Activated B cell treated with CpG ODN at 0.5 μM for 24 hours (primary cell): ENCODE data around the gene NT5DC3. TPM values are rescaled to one million over a fixed set of nuclear protein-coding genes. Genes with fewer than 3 reads are reported as not detected.

ENCODE experiments used
- ATAC-seq: fragments of 200-7000 bp; cut with Tn5 transposase; one replicate; pipeline ENCODE4 v1.10.0; 2021; ENCODE audit warnings: low read depth, mild to moderate bottlenecking, moderate library complexity
- CTCF ChIA-PET: fragments of 350-600 bp; sonication (Branson Sonifier 250); formaldehyde crosslinking; loops from one replicate; lab custom pipeline; 2021; ENCODE audit warnings: antibody characterized with exemption; lab: Charles Lee
- POLR2A ChIA-PET: fragments of 350-600 bp; sonication (Branson Sonifier 250); formaldehyde crosslinking; loops from one replicate; lab custom pipeline; 2021; ENCODE audit warnings: antibody characterized with exemption; lab: Charles Lee
- DNase-seq: peaks from one replicate; pipeline ENCODE4 v3.0.0; 2022
- H3K27ac Mint-ChIP-seq: one replicate; pipeline ENCODE4 v1.8.0; 2020; ENCODE audit warnings: mixed read lengths
- H3K27me3 Mint-ChIP-seq: one replicate; pipeline ENCODE4 v1.8.0; 2021; ENCODE audit warnings: mixed read lengths
- H3K36me3 Mint-ChIP-seq: one replicate; pipeline ENCODE4 v1.8.0; 2021; ENCODE audit warnings: low read depth, mixed read lengths
- H3K4me1 Mint-ChIP-seq: one replicate; pipeline ENCODE4 v1.8.0; 2021; ENCODE audit warnings: mixed read lengths
- H3K4me3 Mint-ChIP-seq: one replicate; pipeline ENCODE4 v1.8.0; 2020; ENCODE audit warnings: mild to moderate bottlenecking, mixed read lengths
- H3K9me3 Mint-ChIP-seq: one replicate; pipeline ENCODE4 v1.8.0; 2020; ENCODE audit warnings: mixed read lengths
- intact Hi-C: fragments of 100-400 bp; cut with micrococcal nuclease; formaldehyde crosslinking; loops from one replicate; pipeline ENCODE4 v1.15.1; 2024
- total RNA-seq: library from RNA; stranded (reverse); gene quantifications from 2 replicates; pipeline ENCODE4 v1.2.3, GENCODE V29; 2022
- TF ChIP-seq, protein P1 (sequence below): fragments of 200-600 bp; IDR thresholded peaks from one replicate; pipeline ENCODE4 v1.8.0; 2022; ENCODE audit warnings: antibody characterized with exemption, mild to moderate bottlenecking

NT5DC3 gene
- total RNA-seq, 1 donor from 2014 or later: 11.6 TPM

DNA sequence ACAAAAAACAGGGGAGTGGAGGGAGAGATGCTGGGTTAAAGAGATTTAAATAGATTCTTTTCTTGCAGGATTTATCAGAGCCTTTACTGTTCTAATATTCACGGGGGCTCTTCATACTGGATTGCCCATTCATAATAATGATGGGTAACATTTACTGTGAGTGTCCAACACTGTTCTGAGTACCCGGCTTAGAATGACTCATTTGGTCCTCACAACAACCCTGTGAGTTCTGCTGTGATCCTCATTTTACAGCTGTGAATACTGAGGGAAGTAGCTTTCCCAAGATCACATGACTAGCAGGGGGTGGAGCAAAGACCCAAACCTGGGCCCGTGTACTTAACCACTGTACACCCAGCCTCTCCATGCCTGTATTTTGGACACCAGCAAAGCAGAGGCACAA, 113.4 kb downstream of the NT5DC3 start:
- Mint-ChIP-seq H3K27me3 (no peaks in the 10 kb centered on the region), H3K4me1 (no peaks in the 10 kb centered on the region), H3K4me3 (no peak overlapping the region), H3K27ac (no peak overlapping the region), H3K9me3 (peaks cover 6% of the 10 kb centered on the region), H3K36me3 (no peaks in the 10 kb centered on the region)
- ATAC-seq: no peak
- no peak for DNase-seq
- ChIA-PET POLR2A (no interaction called here), CTCF (no interaction called here)
- intact Hi-C loops: no loop called here
- TF ChIP-seq, protein P1, sequence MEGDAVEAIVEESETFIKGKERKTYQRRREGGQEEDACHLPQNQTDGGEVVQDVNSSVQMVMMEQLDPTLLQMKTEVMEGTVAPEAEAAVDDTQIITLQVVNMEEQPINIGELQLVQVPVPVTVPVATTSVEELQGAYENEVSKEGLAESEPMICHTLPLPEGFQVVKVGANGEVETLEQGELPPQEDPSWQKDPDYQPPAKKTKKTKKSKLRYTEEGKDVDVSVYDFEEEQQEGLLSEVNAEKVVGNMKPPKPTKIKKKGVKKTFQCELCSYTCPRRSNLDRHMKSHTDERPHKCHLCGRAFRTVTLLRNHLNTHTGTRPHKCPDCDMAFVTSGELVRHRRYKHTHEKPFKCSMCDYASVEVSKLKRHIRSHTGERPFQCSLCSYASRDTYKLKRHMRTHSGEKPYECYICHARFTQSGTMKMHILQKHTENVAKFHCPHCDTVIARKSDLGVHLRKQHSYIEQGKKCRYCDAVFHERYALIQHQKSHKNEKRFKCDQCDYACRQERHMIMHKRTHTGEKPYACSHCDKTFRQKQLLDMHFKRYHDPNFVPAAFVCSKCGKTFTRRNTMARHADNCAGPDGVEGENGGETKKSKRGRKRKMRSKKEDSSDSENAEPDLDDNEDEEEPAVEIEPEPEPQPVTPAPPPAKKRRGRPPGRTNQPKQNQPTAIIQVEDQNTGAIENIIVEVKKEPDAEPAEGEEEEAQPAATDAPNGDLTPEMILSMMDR: no peak

DNA sequence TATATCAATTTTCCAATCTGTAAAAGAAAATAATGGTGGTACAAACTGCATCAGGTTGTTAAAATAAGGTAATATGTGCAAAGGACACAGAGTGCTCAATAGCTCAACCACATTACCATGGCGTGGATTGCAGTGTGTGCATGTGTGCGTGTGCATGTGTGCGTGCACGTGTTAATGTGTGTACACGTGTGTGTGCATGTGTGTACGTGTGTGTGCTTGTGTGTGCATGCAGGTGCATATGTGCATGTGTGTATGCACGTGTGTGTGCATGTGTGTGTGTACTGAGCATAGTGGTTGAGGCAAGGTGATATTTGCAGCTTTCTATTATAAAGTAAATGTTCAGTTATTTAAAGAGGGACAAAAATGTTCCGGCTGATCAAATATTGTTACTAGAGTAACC, 115.6 kb downstream of the NT5DC3 start:
- CTCF ChIA-PET: no interaction called here
- Mint-ChIP-seq H3K36me3 (no peaks in the 10 kb centered on the region), H3K27ac (no peak overlapping the region), H3K9me3 (no peaks in the 10 kb centered on the region), H3K4me3 (no peak overlapping the region), H3K27me3 (no peaks in the 10 kb centered on the region), H3K4me1 (no peaks in the 10 kb centered on the region)
- ATAC-seq (no peak), DNase-seq (no peak)
- POLR2A ChIA-PET: no interaction called here
- TF ChIP-seq, protein P1: no peak
- intact Hi-C loops: no loop called here

Other genes starting within 250 kb of the NT5DC3 start
- 346 and 368 TPM in 2 replicates for gene HSP90B1, start 89.2 kb upstream of the NT5DC3 start, total RNA-seq
- 31.5 and 34.2 TPM in 2 replicates for gene TDG, start 124.6 kb upstream of the NT5DC3 start, total RNA-seq
- gene GLT8D2, start 209.0 kb upstream of the NT5DC3 start, total RNA-seq: not detected in 2 replicates
- 7.4 and 11.2 TPM in 2 replicates for gene HCFC2, start 223.3 kb upstream of the NT5DC3 start, total RNA-seq